Fibroblast of skin of left quadriceps (primary cell): Measurements from ENCODE around the gene INPP1.

Source experiments
- DNase-seq, 2 experiments: peaks; one replicate each; pipeline ENCODE4 v3.0.0-alpha.2; 2013; ENCODE audit warnings: low read depth in 2 of 2

The INPP1 gene

DNA sequence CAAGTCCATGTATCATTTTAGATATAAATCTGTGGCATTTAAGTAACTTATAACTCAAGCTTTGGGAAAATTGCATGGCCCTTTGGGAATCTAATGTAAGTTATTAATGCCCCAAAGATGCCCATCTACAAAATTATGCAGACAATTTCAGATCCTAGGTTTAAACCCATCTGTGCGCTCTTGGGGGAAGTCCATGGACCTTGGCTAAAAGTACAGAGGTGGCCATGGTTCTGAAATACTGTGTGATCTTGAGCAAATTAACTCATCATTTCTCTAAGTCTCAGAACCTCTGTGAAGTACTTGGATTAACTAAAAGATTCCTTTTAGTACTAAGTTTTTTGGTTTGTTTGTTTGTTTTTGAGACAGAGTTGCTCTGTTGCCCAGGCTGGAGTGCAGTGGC lies 19.5 kb downstream of the INPP1 start:
- no peak for DNase-seq

DNA sequence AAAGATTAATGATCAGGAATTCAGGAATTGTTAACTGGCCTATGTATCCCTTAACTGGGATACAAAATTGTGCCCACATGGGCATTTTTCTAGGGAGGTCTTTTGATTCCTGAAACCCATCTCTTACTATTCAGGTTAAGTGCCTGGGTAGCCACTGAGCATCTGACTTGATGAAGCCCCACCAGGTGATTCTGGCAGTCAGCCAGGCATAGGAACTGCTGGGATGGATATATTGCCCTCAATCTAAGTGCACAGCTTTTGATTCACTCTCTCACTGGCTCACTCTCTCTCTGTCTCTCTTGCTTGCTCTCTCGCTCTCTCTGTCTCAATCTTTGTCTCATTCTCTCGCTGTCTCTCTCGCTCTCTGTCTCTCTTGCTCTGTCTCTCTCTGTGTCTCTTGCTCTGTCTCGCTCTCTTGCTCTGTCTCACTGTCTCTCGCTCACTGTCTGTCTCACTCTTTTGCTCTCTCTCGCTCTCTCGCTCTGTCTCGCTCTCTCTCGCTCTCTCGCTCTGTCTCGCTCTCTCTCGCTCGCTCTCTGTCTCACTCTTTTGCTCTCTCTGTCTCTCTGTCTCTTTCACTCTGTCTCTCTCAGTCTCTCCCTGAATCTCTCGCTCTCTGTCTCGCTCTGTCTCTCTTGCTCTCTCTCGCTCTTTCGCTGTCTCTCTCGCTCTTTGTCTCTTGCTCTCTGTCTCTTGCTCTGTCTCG lies 22.3 kb downstream of the INPP1 start:
- DNase-seq, result no peak

DNA sequence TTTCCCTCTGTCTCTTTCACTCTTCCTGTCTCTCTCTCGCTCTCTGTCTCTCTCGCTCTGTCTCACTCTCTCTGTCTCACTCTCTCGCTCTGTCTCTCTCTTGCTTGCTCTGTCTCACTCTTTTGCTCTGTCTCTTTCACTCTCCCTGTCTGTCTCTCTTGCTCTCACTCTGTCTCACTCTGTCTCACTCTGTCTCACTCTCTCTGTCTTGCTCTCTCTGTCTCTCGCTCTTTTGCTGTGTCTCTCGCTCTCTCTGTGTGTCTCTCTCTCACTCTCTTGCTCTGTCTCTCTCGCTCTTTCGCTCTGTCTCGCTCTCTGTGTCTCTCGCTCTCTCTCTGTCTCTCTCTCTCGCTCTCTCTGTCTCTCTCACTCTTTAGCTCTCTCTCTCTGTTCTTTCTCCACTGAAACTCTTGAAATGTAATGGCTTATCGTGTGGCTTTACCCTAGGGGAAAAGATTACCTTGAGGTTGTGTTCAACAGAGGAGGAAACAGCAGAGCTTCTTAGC lies 22.9 kb downstream of the INPP1 start:
- DNase-seq, result no peak

DNA sequence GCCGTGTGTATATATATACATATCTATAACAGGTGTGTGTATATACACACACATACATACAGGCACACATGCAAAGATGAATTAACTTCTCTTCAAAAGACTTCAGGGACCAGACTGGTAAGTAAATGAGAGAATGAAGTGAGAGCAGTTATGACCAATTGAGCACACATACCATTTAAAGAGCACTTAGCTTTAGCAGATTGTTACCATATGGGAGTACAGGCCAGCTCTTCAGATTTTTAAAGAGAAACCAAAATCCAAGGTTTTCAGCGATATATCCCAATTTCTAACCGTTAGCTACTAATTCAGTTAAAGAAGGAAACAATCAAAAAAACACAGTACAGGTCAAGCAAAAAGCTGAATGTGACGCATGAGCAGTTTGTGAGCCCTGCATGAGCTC lies 23.7 kb downstream of the INPP1 start:
- no peak for DNase-seq

DNA sequence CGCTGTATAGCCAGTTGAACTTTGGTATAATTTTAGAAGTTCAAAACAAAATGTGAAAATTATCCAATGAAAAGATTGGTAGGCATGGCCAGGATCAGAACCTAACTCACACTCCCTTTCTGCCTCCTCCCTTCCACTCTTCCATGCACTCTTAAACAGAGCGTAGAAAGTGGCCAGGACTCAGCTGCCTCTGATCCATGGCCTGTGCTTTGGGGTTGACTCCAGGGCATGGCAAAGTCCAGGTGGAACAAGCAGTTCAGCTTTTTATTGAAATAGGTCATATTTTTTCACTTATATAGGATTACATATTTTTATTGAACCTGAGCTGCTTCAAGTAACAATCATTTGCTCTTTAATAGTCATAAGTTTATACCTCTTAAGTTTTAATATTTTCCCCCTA lies 26.2 kb downstream of the INPP1 start:
- DNase-seq, result no peak

DNA sequence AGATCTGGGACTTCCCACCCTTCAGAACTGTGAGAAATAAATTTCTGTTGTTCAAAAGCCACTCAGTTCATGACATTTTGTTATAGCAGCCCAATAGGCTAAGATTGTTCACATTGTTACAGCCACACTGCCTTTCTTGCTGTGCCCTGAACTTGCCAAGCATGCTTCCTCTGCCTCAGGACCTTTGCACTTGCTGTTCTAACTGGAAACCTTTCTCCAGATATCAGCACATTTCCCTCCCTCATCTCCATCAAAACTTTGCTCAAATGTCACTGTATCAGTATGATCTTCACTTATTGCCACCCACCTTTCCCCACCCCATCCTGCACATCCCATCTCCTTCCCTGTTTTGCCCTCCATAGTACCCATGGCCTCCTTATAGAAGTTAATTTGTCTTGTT lies 32.7 kb downstream of the INPP1 start:
- no peak for DNase-seq

DNA sequence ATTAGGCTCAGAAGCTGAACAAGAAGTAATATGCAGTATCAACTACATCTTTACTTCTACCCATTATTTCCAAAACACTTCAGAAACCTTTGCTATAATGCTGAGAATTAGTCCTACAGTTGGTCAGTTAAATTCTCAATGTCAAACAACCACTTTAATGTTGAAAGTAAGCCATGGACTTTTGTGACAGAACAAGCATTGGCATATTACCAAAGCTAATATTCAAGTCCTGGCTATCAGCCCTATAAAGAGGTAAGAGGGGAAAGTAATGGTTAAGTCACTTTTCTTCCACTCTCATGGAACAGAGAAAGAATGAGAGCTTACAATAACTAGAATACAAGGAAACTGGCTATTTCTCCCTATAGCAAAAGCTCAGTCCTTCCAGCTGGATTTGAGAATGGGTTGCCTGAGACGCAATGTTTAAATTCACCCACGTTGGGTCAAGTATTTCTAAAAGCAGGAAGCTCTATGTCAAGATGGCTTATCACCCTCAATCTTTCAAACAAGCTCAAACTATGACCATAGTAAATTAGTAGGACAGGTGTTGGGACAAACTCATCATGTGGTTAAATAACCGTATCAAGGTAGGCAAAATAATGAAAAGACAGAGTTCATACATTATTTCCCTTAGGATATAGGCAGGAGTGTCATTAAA lies 33.3 kb downstream of the INPP1 start:
- DNase-seq, result no peak

DNA sequence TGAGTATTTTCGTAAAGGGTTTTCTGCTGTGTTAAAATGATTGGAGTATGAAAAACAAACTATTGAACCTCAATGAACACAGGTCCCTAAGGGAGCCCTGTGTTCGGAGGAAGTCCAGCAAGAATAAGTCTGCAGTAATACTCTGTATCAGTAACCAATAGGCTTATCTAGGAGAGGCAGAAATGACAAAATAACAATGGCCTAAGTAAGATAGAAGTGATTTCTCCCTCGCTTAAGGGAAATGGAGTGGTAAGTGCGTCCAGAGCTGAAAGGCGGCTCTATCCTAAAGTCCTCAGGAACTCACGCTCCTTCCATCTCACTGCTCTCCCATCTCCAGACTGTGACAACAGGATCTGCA lies 35.5 kb downstream of the INPP1 start:
- no peak for DNase-seq

DNA sequence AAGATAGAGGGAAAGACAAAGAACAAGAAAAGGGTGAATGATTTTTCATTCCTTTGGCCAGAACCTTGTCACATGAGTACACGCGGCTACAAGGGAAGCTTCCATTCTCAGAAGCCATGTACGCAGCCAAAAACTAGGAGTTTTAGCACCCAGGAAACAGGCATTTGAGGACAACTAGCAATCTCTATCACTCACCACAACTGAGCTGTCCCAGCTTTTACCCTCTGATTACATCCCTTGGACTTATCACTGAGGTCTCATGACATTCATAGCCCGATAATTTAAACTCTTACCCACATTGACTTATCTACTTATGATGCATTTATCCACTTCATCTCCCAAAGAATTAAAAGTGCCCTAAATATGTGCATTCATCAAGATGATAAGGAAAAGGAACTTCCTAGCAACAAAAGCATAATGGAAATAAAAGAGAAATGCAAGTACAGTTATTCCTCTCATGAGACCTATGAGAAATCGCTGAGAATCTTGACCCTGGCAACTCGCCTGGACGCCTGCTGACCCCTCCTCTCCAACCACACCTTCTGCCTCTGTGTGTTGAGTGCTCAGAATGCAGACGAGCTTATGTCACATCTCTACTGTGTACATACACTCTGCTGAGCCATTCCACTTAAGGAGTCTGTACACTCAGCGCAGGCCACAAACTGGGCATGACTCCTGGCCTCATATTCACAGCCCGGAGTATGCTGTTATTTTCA lies 36.0 kb downstream of the INPP1 start:
- peak in 1 of 2 experiments; percentile 44 for DNase-seq

DNA sequence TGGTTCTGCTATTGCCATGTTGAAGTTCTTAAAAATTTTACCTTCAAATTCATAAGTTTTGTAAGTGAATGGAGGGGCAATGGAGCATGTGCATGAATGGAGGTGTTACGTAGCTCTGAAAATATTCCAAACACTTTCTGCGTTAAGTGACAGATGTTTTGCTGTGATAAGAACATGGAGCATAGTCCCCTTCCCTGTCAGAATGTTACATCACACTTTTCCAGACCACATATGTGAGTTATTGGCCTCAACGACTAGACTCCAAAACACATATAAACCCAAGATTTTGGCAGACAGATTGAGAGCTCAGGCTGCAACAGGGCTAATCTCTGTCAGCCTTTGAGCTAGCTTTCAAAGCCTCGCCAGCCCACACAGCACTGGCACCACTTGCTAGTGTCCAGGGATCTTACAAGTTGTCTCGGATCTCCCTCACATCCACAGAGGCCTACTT lies 37.6 kb downstream of the INPP1 start:
- DNase-seq, result no peak

DNA sequence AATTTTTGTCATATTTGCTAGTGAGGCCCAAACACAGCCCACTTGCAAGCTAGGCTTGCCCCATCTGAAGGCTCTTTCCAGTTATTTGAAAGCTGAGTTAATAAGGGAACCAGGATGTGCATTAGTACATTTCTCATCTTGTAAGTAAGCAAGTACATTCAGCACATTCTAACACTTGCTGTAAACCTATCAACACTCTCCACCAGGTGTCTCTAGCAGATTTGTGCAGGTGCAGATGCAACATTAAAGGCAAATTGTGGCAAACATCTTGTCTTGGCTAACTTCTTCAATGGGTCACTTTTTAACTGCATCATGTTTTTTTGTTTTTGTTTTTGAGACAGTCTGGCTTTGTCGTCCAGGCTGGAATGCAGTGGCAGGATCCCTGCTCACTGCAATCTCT lies 39.5 kb downstream of the INPP1 start:
- no peak for DNase-seq

DNA sequence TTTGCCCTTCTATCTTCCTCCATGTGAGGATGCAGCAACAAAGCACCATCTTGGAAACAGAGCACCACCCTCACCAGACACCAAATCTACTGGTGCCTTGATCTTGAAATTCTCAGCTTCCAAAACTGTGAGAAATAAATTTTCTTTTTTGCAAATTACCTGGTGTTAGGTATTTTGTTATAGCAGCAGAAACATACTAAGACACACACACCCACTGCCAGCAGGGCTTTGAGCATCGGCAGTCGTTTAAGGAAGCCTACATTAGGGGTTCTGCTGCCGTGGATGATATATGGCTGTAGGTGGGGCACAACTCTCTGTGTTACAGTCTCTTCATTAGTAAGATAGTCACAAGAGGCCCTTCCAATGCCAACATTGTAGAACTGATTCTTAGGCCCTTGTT lies 44.0 kb downstream of the INPP1 start:
- DNase-seq, result no peak

DNA sequence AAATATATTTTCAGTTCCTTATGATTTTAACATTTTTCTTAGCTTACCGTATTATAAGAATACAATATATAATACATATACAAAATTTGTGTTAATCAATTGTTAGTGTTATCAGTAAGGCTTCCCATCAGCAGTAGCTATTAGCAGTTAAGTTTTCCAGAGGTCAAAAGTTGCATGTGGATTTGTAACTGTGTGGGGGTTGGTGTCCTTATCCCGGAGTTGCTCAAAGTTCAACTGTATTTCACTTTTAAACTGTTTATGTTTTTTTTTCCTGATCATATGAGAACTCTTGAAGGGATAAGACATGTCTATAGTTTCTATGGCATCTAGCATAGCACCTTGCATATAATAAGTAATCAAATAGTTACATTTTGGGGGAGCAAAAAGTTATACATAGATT lies 52.9 kb downstream of the INPP1 start:
- DNase-seq, result no peak

DNA sequence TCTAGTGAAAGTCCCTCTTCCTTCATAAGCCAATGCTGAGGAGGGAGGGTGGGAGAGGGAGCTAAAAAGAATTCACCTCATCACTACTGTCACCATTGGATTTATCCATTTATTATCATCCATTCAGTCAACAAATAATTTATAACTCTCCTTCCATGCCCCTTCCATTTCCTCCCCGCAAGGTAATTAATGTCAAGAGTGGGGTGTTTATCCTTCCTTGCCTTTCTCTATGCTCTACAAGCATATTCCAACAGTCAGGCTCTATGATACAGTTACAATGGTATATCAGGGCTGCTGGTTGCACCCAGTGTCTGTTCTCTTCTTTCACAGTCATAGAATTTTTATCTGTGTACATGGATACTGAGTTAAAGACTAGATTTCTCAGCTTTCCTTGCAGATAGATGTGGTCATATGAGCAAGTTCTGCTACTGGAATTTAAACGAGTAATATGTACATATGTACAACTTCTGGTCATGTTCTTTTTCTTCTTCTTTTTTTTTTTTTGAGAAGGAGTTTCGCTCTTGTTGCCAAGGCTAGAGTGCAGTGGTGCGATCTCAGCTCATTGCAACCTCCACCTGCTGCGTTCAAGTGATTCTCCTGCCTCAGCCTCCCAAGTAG lies 59.7 kb downstream of the INPP1 start:
- no peak for DNase-seq

DNA sequence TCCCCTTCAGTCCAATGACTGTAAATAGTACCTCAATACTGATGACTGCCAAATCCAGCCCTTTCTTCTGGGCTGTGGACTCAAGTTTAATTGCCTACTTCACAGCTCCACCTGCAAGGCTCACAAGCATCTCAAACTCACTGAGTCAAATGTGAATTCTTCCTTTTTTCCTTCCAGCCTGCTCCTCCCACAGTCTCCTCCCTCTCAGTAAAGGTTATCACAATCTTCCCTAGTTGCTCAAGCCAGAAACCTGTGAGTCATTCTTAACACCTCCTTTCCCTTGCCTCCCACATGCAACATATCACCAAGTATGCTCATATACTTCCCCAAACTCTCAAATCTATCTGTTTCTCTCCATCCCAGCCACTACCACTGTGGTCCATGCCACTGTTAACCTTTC lies 61.1 kb downstream of the INPP1 start:
- DNase-seq, result no peak

DNA sequence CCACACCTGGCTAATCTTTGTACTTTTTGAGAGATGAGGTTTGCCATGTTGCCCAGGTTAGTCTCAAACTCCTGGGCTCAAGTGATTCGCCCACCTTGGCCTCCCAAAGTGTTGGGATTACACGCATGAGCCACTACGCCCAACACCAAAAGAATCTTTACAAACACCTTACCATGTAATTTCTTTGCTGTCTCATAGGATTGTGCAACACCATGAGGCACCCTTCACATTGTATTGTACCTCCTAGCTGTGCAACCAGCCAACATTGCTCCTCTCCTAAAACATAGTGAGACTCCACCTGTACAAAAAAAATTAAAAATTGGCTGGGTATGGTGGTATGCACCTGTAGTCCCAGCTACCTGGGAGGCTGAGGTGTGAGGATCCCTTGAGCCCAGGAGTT lies 61.7 kb downstream of the INPP1 start:
- no peak for DNase-seq

DNA sequence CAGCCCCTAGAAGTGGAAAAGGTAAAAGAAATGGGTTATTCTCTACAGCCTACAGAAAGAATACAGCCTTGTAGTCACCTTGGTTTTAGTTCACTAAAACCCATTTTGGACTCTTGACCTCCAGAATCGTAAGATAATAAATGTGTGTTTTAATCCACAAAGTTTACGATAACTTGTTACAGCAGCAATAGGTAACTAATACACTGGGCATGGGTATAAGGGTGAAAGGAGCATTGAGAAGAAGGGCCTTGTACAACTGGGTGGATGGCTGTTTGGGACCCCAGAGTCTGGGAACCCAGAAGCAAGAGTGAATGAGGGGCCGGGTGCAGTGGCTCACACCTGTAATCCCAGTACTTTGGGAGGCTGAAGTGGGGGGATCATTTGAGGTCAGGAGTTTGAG lies 62.6 kb downstream of the INPP1 start:
- no peak for DNase-seq

DNA sequence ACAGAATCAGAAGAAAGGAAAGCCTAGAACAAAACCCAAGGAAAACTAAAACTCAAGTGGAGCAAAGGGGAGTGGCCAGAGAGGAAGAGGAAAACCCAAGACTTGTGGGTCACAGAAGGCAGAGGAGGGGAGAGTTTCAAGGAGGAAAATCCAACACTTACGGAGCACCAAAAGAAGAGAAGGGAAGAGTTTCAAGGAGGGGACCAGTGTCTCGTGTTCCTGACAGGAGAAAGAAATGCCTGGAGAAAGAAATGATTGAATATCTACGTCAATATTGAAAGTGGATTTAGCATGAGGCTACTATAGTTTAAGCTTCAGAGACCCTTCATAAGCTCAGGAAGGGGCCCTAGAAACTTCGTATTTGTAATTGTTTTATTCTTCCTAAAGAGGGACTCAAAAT lies 63.4 kb downstream of the INPP1 start:
- no peak for DNase-seq

DNA sequence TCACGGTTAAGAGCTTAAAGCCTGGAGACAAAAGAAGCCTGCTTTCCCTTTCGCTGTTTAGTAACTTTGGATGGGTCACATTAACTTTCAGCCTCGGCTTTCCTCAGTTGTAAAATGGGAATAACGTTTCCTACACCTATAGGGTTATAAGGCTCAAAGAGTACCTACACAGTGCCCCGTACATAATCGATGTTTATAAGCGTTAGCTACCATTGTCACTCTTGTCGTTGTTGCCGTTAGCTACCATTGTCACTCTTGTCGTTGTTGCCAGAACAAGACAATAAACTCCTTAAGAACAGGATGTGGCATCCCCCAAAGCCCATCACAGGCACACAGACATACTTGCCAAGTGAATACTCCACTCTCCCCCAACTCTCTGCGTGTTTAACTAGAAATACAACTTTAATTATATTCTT lies 63.9 kb downstream of the INPP1 start:
- DNase-seq, result no peak

DNA sequence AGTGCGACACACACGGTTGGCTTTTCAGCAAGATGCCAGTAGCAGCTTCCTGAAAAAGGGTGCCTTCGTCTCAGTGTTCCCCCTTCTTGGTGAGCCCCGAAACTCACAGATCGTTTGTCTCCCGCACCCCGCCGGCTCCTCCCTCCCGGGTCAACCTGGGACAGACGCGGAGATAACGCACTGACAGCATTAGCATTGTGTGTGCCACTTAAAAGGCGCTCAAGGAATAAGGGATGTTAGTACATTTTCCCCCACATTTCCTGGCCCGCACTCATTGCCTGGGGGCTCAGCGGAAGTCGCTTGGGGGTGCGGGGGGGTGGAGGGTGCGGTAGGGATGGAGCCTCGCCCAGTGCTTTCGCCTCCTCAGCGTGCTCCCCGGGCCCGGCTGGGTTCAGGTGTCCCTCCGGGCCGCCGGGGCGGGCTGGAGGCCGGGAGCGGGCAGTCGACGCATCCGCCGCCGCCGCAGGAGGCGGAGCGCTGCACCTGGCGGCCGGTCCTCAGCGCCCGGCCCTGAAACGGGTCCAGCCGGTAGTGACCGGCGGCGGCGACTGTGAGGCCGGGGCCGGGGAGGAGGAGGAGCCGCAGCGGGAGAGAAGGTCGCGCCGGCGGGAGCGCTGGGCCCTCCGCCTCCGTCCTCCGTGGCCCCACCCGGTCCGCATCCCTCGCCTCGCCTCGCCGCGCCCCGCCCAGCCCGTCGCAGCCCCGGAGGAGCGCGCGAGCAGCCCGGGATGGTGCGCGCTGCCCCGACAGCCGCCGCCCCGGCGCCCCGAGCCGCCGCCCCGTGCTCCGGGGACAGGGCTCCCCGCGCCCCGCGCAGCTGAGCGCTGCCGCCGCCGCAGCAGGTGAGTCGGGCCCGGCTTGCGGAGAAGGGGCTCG lies 64.5 kb downstream of the INPP1 start, which contains the start of gene MFSD6:
TSS of gene MFSD6 (plus strand) at position 694 of the 876 bp plus-strand sequence. CDS start 27,675 bp downstream, outside the sequence.
- DNase-seq, result no peak

DNA sequence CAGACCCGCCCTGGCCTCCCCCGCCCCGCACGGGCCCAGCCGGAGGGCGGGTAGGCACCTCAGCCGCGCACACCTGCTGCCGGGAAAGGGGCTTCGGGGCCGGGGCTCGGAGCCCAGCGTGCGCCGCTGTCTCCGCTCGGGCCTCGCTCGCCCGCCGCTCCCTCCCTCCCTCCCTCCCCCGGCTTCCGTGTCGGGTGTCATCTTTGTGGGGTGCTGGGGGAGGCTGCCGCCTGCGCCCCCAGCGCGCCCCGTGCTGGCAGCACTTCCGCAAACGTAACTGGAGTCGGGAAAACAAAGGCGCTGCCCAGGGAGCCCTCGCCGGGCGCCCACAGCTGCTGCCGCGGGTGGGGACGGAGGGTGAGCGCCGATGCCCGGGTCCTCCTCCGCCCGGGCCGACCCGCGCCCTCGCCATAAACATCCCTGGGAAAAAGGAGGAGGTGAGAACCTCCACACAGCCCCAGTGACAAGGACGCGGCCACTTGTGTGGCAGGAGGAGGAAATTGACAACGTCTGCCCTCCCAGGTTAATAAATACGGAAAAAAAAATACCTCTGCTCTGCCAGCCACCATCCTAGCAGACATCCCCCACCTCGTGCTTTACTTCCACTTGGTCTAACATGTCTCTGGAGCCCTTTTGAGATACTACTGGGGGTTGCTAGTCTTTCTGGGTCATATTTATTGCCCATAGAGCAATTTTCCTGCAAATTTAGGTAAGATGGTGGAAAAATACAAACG lies 65.3 kb downstream of the INPP1 start:
- no peak for DNase-seq
